HG03558 (cell line): ENCODE results near the gene CD276.

Experiments used
- ATAC-seq: cut with Tn5 transposase; IDR thresholded peaks from one replicate; pipeline ENCODE4 v1.9.1; 2021; ENCODE audit warnings: moderate number of reproducible peaks; ENCODE audit not compliant: unreplicated experiment; ENCODE audit errors: extremely low read depth

CD276 gene

GRCh38 chr15:73758461-73758860 is 74.3 kb downstream of the CD276 start:
- ATAC-seq = no peak

- ATAC-seq = no peak
Measured at GRCh38 chr15:73760330-73761329, 76.4 kb downstream of the CD276 start.

GRCh38 chr15:73763931-73764330 is 79.7 kb downstream of the CD276 start:
- ATAC-seq = no peak
